ENCODE data around the gene POTEM.
"Not testable (repeated sequence)": the region's sequence is repeated elsewhere in the genome, so short reads cannot be mapped to it uniquely, and the experiment has no call there.

DNA sequence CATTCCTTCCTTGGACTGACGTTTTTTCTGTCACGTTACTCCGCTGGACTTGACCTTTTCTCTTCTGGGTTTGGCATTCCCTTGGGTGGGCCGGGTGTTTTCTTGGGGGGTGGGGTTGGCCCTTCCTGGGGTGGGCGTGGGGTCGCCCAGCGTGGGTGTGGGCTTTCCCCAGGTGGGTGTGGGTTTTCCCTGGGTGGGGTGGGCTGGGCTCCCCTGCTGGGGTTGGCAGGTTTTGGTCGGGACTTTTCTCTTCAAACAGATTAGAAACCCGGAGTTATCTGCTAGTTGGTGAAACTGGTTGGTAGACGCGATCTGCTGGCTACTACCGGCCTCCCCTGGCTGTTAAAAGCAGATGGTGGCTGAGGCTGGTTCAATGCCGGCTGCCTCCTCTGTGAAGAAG lies at the start of gene POTEM:
- TF ChIP-seq, protein P1, sequence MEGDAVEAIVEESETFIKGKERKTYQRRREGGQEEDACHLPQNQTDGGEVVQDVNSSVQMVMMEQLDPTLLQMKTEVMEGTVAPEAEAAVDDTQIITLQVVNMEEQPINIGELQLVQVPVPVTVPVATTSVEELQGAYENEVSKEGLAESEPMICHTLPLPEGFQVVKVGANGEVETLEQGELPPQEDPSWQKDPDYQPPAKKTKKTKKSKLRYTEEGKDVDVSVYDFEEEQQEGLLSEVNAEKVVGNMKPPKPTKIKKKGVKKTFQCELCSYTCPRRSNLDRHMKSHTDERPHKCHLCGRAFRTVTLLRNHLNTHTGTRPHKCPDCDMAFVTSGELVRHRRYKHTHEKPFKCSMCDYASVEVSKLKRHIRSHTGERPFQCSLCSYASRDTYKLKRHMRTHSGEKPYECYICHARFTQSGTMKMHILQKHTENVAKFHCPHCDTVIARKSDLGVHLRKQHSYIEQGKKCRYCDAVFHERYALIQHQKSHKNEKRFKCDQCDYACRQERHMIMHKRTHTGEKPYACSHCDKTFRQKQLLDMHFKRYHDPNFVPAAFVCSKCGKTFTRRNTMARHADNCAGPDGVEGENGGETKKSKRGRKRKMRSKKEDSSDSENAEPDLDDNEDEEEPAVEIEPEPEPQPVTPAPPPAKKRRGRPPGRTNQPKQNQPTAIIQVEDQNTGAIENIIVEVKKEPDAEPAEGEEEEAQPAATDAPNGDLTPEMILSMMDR (IDR thresholded peaks at IDR 0.05; ENCODE audit: insufficient read depth, low read length) = not testable (repeated sequence)
- TF ChIP-seq POLR2AphosphoS5, GABPA (IDR thresholded peaks at IDR 0.05; ENCODE audit: low read depth): not testable (repeated sequence)
